A673 (cell line): Measurements from ENCODE around the gene RALGPS1.

Source experiments
- CTCF ChIP-seq: fragments of 300-800, 200-600 bp; sonication (generic); conservative IDR thresholded peaks from 2 replicates; pipeline ENCODE4 v1.5.1; 2017; ENCODE audit warnings: low read depth, mild to moderate bottlenecking, antibody characterized with exemption, low read length, moderate library complexity, mixed read lengths
- EZH2 ChIP-seq: fragments of 200-600 bp; sonication (generic); IDR thresholded peaks from 2 replicates; pipeline ENCODE4 v1.6.1; 2017; ENCODE audit warnings: borderline replicate concordance, low read depth, mild to moderate bottlenecking, mixed read lengths, antibody characterized with exemption, low read length; ENCODE audit not compliant: poor library complexity, severe bottlenecking

- TF ChIP-seq CTCF (no peak), EZH2 (no peak)
Measured at GRCh38 chr9:127078336-127078735, 163.8 kb downstream of the RALGPS1 start.
